Heart left ventricle (tissue), 16 donors: Measurements from ENCODE around the gene ZNF611. TPM values are rescaled to one million over a fixed set of nuclear protein-coding genes. Genes with fewer than 3 reads are reported as not detected.
A peak's percentile ranks its signal among the peaks of the same experiment; 100 is the strongest.
"Not testable (repeated sequence)": the region's sequence is repeated elsewhere in the genome, so short reads cannot be mapped to it uniquely, and the experiment has no call there.

ENCODE experiments used
- ATAC-seq, 4 donors: fragments of 200-7000 bp; cut with Tn5 transposase; one replicate each; pipeline ENCODE4 v1.9.1; 2020 to 2022; ENCODE audit warnings: moderate library complexity in 4 of 4, mild to moderate bottlenecking in 3 of 4, moderate number of reproducible peaks in 1 of 4
- DNase-seq, 5 donors: peaks; one replicate each; pipeline ENCODE4 v3.0.0-alpha.2; 2020
- H3K27ac ChIP-seq, 12 donors: fragments of 200-600 bp; sonication (generic) in 4 of 12; one replicate each; pipeline versions ENCODE4 v1.5.0 to v1.8.0; 2016 to 2022; ENCODE audit warnings: mild to moderate bottlenecking in 2 of 12
- H3K27me3 ChIP-seq, 9 donors: fragments of 200-600 bp; sonication (generic) in 2 of 9; one replicate each; pipeline versions ENCODE4 v1.5.1 to v1.8.0; 2016 to 2022; ENCODE audit warnings: mild to moderate bottlenecking in 3 of 9
- H3K36me3 ChIP-seq, 9 donors: fragments of 200-600 bp; sonication (generic) in 2 of 9; one replicate each; pipeline versions ENCODE4 v1.5.0 to v1.8.0; 2018 to 2022; ENCODE audit warnings: mild to moderate bottlenecking in 2 of 9
- H3K4me1 ChIP-seq, 12 donors: fragments of 200-600 bp; sonication (generic) in 4 of 12; one replicate each; pipeline versions ENCODE4 v1.5.0 to v1.8.0; 2016 to 2022; ENCODE audit warnings: mild to moderate bottlenecking in 3 of 12
- H3K4me3 ChIP-seq, 12 donors: fragments of 200-600 bp; sonication (generic) in 4 of 12; one replicate each; pipeline versions ENCODE4 v1.5.0 to v1.8.0; 2017 to 2022; ENCODE audit warnings: mild to moderate bottlenecking in 9 of 12, moderate library complexity in 4 of 12
- H3K9me3 ChIP-seq, 12 donors: fragments of 200-600 bp; sonication (generic) in 4 of 12; one replicate each; pipeline versions ENCODE4 v1.5.0 to v1.8.0; 2016 to 2022; ENCODE audit warnings: mild to moderate bottlenecking in 1 of 12
- POLR2A ChIP-seq, 2 donors: fragments of 450-650 bp; IDR thresholded peaks; one replicate each; pipeline ENCODE4 v1.6.1; 2017; ENCODE audit warnings: antibody characterized with exemption in 2 of 2, mild to moderate bottlenecking in 2 of 2, moderate library complexity in 2 of 2
- WGBS, 4 donors: extraction: QIAGEN DNeasy Blood & Tissue Kit in 2 of 4; methylation state at CpG; one replicate each; pipeline versions ENCODE4 v1.1.5 to v1.1.7; 2013 to 2018; 5-methylcytosine and 5-hydroxymethylcytosine counted together
- intact Hi-C, 10 donors: fragments of 100-400 bp; cut with DNase I; formaldehyde crosslinking; loops; one replicate each; pipeline versions ENCODE4 v1.11.1 to v1.14.2; 2022
- polyA plus RNA-seq, 2 donors: library from polyadenylated mRNA; stranded (reverse); fragments of 200-250 nt; gene quantifications; one replicate each; pipeline ENCODE4 v1.2.3, GENCODE V29; 2013
- total RNA-seq, 9 donors: library from RNA; depleted of rRNA in 2 of 9; stranded (reverse); fragments of >200 nt in 2 of 9; fragmentation: NEBNext Ultra II Directional in 3 of 9; extraction: Animal tissue kit (Norgen Biotek cat#: 25700) in 3 of 9; gene quantifications; one replicate each; pipeline versions ENCODE4 v1.1.0 to v1.2.4, GENCODE V29; 2016 to 2023
- TF ChIP-seq, protein P1 (sequence below), 12 donors: fragments of 200-600 bp; sonication (generic) in 4 of 12; IDR thresholded peaks; one replicate each; pipeline versions ENCODE4 v1.5.0 to v1.8.0; 2018 to 2022; ENCODE audit warnings: antibody characterized with exemption in 12 of 12, mild to moderate bottlenecking in 5 of 12
- donor health status: ischemic (EF 13 %, LVEDD 7.1; RV severe dilation, severe dysfunction).
- donor health status: healthy with polysubstance abuse.
- donor health status: DM: no; HTN: yes; CAD: no.
- donor health status: DM: no; HTN: no; CAD: no.
- donor health status: ischemic (EF 25% LVEDD 6.9; RV normal size, moderate dysfunction).
- donor health status: ischemic (EF 25% LVEDD 5.7; RV mildly dilated, moderate dysfunction).
- donor health status: healthy.
- donor health status: DM: yes; HTN: yes; CAD: no.
- donor health status: ischemic (EF 35%, LVEDD 5.7; RV mildly dilated, moderate dysfunction).
- donor health status: nonischemic (EF 11% LVEDD 7.7; RV severe dilation, severe dysfunction).
- donor health status: DM: yes; HTN: yes; CAD: no.
- donor health status: PGD.
- donor health status: ischemic (EF 29% LVEDD 5.4; RV normal size, mild dysfunction).
- donor health status: nonischemic (EF 23%, LVEDD 6.1; RV moderate dilation, normal function).

The ZNF611 gene
- total and polyA plus RNA-seq, 11 donors: 3.8 to 12.6 (median 6.4) TPM

DNA sequence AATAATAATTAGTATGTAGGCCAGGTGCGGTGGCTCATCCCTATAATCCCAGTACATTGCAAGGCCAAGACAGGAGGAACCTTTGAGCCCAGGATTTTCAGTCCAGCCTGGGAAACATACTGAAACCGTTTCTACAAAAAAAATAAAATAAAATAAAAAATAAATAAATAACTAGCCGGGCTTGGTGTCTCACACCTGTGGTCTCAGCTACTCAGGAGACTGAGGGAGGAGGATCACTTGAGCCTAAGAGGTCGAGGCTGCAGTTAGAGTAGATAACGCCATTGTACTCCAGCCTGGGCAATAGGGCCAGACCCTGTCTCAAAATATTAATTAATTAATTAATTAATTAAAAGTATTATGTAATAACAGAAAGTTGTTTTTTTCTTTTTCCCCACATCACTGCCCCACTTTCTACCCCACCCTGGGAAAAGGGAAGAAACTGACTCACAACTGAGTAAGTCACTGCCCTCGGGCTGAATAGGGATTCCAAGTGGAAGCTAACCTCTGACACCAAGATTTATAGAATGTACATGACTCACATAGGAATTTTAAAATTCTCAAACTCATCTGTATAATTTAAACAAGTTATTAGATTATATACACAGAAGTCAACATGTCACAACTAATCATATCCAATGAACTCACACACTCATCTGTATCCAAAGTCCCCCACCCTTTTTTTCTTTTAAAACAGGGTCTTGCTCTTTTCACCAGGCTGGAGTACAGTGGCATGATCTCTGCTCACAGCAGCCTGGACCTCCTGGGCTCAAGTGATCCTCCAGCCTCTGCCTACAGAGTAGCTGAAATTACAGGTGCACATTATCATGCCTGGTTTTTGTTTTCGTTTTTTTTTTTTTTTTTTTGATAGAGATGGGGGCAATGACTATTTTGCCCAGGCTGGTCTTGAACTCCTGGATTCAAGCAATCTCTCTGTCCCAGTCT lies 12.5 kb downstream of the ZNF611 start:
- WGBS, 4 donors: 92 to 95% (median 94%) methylated on average over 7 of the region's 7 CpGs
- DNase-seq: no peak
- TF ChIP-seq, protein P1, sequence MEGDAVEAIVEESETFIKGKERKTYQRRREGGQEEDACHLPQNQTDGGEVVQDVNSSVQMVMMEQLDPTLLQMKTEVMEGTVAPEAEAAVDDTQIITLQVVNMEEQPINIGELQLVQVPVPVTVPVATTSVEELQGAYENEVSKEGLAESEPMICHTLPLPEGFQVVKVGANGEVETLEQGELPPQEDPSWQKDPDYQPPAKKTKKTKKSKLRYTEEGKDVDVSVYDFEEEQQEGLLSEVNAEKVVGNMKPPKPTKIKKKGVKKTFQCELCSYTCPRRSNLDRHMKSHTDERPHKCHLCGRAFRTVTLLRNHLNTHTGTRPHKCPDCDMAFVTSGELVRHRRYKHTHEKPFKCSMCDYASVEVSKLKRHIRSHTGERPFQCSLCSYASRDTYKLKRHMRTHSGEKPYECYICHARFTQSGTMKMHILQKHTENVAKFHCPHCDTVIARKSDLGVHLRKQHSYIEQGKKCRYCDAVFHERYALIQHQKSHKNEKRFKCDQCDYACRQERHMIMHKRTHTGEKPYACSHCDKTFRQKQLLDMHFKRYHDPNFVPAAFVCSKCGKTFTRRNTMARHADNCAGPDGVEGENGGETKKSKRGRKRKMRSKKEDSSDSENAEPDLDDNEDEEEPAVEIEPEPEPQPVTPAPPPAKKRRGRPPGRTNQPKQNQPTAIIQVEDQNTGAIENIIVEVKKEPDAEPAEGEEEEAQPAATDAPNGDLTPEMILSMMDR (IDR thresholded peaks at IDR 0.05): no peak
- TF ChIP-seq POLR2A (IDR thresholded peaks at IDR 0.05): no peak
- no peak overlapping the region for H3K27ac ChIP-seq
- no peak overlapping the region for H3K4me3 ChIP-seq
- no peaks in the 10 kb centered on the region for H3K27me3 ChIP-seq
- peaks cover 0 to 50% (median 32%) of the 10 kb centered on the region in 9 donors for H3K36me3 ChIP-seq
- intact Hi-C loops: no loop called here
- ATAC-seq: no peak
- H3K4me1 ChIP-seq: no peaks in the 10 kb centered on the region
- H3K9me3 ChIP-seq: no peaks in the 10 kb centered on the region

DNA sequence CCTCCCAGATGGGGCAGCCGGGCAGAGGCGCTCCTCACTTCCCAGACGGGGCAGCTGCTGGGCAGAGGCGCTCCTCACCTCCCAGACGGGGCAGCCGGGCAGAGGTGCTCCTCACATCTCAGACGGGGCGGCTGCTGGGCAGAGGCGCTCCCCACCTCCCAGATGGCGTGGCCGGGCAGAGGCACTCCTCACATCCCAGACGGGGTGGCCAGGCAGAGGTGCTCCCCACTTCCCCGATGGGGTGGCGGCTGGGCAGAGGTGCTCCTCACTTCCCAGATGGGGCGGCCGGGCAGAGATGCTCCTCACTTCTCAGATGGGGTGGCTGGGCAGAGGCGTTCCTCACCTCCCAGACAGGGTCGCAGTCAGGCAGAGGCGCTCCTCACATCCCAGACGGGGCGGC lies 14.3 kb downstream of the ZNF611 start:
- ATAC-seq, DNase-seq, H3K27ac ChIP-seq, H3K4me1 ChIP-seq, H3K4me3 ChIP-seq, H3K9me3 ChIP-seq, intact Hi-C loops, H3K27me3 ChIP-seq: not testable (repeated sequence)
- 93 to 98% (median 96%) methylated on average over 5 to 21 of the region's 21 CpGs for WGBS, 4 donors
- peaks cover 0 to 35% (median 18%) of the 10 kb centered on the region in 9 donors for H3K36me3 ChIP-seq

DNA sequence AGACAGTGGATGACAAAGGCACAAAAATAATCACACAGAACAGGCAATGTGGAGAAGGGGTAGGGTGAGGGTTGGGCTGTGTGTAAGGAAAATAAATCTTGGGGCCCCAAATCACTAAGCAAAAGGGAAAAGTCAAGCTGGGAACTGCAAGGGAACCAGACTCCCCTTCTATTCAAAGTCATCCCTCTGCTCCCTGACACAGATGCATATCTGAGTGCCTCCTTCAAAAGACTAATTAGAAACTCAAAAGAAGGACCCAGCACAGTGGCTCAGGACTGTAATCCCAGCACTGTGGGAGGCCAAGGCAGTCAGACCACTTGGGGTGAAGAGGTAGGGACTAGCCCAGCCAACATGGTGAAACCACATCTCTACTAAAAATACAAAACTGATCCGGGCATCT lies 18.3 kb downstream of the ZNF611 start:
- Histone ChIP-seq H3K36me3 (peaks cover 0 to 55% (median 34%) of the 10 kb centered on the region in 9 donors), H3K4me1 (peaks cover 0 to 3% (median 0%) of the 10 kb centered on the region in 12 donors), H3K27ac (no peak overlapping the region), H3K9me3 (no peaks in the 10 kb centered on the region), H3K4me3 (no peak overlapping the region), H3K27me3 (no peaks in the 10 kb centered on the region)
- intact Hi-C loops: no loop called here
- WGBS, 4 donors: 73 to 100% (median 87%) methylated on average over 1 of the region's 1 CpG
- ATAC-seq (no peak), DNase-seq (no peak)
- TF ChIP-seq POLR2A (IDR thresholded peaks at IDR 0.05): no peak
- TF ChIP-seq, protein P1 (IDR thresholded peaks at IDR 0.05): no peak

DNA sequence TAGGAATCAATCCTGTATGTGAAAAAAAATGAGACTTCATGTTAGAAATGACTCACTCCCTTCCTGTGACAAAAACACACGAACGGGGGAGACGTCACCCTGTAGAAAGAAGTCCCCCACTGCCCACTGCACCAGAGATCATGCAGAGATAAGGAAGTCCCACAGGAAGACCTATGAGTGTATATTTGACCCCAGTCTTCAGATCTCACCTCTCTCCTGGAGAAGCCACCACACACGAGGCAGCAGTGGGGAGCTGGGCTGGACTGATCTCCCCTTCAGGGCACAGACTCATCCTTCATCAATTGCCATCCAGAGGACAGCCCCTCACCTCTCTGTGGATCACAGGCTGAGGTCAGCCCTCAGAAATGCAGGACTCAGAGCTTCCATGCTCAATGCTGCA lies 18.9 kb downstream of the ZNF611 start:
- H3K4me1 ChIP-seq, H3K27me3 ChIP-seq, intact Hi-C loops, H3K9me3 ChIP-seq, H3K4me3 ChIP-seq, DNase-seq: not testable (repeated sequence)
- peaks cover 0 to 57% (median 38%) of the 10 kb centered on the region in 9 donors for H3K36me3 ChIP-seq
- ATAC-seq: peak in 1 of 4 donors; percentile 62
- H3K27ac ChIP-seq: peak overlapping the region in 3 of 12 donors; percentile 28 to 46 (median 42)
- WGBS, 4 donors: 51 to 81% (median 58%) methylated on average over 3 to 4 of the region's 4 CpGs

DNA sequence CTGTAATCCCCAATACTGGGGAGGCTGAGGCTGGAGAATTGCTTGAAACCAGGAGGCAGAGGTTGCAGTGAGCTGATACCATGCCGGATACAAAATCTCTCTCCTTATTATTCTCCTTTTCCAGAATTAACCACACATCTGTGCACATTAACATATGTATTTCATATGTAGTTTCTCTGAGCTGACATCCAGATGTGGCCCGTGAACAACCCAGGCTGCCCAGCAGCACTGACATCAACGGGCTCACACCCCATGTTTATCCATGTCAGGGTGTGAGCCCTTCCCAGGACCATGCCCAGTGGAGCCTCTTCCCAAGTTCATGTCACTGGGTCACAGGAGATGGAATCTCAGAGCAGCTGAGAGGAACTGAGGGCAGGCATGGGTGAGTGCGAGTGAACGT lies 19.5 kb downstream of the ZNF611 start:
- H3K27ac ChIP-seq: peak overlapping the region in 3 of 12 donors; percentile 28 to 46 (median 42)
- H3K9me3 ChIP-seq, H3K4me1 ChIP-seq, intact Hi-C loops, H3K27me3 ChIP-seq, H3K4me3 ChIP-seq, ATAC-seq, DNase-seq: not testable (repeated sequence)
- peaks cover 0 to 63% (median 44%) of the 10 kb centered on the region in 9 donors for H3K36me3 ChIP-seq
- WGBS, 4 donors: 82 to 93% (median 86%) methylated on average over 5 of the region's 5 CpGs

DNA sequence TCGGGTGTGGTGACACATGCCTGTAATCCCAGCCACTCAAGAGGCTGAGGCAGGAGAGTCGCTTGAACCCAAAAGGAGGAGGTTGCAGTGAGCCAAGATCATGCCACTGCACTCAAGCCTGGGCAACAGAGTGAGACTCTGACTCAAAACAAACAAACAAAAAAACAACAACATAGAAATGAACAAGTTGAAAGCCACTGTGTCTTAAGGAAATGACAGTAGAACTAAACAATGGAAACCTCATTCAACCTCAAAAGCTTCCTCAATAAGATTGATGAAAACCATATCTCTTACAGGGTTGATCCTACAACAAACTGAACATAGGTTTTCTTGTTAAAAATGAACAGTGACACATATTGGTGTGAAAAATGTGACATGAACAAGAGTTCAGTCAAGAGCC lies 21.8 kb downstream of the ZNF611 start:
- H3K27me3 ChIP-seq, H3K27ac ChIP-seq, DNase-seq, ATAC-seq, H3K4me3 ChIP-seq, intact Hi-C loops, H3K4me1 ChIP-seq: not testable (repeated sequence)
- 94 to 100% (median 98%) methylated on average over 2 of the region's 2 CpGs for WGBS, 4 donors
- Histone ChIP-seq H3K36me3 (peaks cover 0 to 71% (median 51%) of the 10 kb centered on the region in 9 donors), H3K9me3 (peaks cover 0 to 20% (median 0%) of the 10 kb centered on the region in 12 donors)

DNA sequence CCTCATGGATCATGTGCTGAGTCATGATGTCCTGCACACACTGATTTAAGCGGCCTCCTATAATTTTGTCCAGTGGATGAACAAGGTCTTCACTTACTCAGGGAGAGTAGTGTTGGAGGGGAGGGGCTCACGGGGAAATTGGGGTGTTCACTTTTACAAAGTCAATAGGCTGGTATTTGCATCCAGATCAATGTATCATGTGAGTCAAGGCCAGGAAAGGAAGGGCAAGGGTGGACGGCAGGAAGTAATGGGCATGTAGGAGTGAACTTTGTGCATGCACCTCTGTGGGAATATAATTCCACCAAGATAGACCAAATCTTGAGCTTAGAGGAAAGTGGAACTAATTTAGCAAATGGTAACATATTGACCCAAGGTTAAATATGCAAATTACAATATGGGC lies 23.2 kb downstream of the ZNF611 start:
- H3K4me1 ChIP-seq, H3K27me3 ChIP-seq, intact Hi-C loops, ATAC-seq, DNase-seq, H3K4me3 ChIP-seq, H3K27ac ChIP-seq: not testable (repeated sequence)
- Histone ChIP-seq H3K36me3 (peaks cover 3 to 85% (median 63%) of the 10 kb centered on the region in 9 donors), H3K9me3 (peaks cover 0 to 32% (median 0%) of the 10 kb centered on the region in 12 donors)
- WGBS, 4 donors: 93 to 97% (median 96%) methylated on average over 3 of the region's 3 CpGs
